22Rv1 (cell line): ENCODE results near the gene FBLIM1.
"Not testable (repeated sequence)": the region's sequence is repeated elsewhere in the genome, so short reads cannot be mapped to it uniquely, and the experiment has no call there.

ENCODE experiments used
- H3K27ac ChIP-seq: fragments of 450-650 bp; 2 replicates; pipeline ENCODE4 v1.5.1; 2017
- CTCF ChIP-seq: fragments of 450-650 bp; IDR thresholded peaks from 2 replicates; pipeline ENCODE4 v1.5.1; 2017; ENCODE audit warnings: mild to moderate bottlenecking
- ZFX ChIP-seq: fragments of 450-650 bp; IDR thresholded peaks from 2 replicates; pipeline ENCODE4 v1.6.1; 2017; ENCODE audit warnings: antibody characterized with exemption, borderline replicate concordance

Gene FBLIM1

DNA sequence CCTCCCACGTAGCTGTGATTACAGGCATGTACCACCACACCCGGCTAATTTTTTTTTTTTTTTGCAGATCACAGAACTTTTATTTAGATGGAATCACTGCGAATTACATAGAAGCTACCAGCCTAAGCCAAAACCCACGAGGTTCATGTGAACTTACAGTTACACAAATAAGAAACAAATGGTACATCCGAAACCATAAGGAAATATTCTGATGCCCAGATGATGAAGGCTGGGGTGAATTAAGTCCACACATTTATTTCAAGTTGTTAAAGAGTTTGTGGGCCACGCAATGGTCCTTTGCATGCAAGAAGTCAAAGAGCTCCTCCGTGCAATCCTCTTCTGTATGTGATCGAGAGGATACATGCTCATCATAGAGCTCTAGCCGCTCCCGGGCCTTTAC lies 48.5 kb downstream of the FBLIM1 start:
- H3K27ac ChIP-seq = no peak overlapping the region
- no peak for TF ChIP-seq ZFX
- no peak for TF ChIP-seq CTCF

GRCh38 chr1:15807549-15807948 lies 49.0 kb downstream of the FBLIM1 start, which contains the start of gene UQCRHL:
UQCRHL (minus strand) TSS chr1:15807649; CDS start chr1:15807649, 0 bp downstream.
- not testable (repeated sequence) for H3K27ac ChIP-seq

GRCh38 chr1:15808955-15809354 lies 50.4 kb downstream of the FBLIM1 start:
- H3K27ac ChIP-seq = no peak overlapping the region
- TF ChIP-seq ZFX (no peak), CTCF (no peak)

GRCh38 chr1:15810073-15810472 lies 51.5 kb downstream of the FBLIM1 start:
- TF ChIP-seq CTCF (no peak), ZFX (no peak)
- no peak overlapping the region for H3K27ac ChIP-seq

DNA sequence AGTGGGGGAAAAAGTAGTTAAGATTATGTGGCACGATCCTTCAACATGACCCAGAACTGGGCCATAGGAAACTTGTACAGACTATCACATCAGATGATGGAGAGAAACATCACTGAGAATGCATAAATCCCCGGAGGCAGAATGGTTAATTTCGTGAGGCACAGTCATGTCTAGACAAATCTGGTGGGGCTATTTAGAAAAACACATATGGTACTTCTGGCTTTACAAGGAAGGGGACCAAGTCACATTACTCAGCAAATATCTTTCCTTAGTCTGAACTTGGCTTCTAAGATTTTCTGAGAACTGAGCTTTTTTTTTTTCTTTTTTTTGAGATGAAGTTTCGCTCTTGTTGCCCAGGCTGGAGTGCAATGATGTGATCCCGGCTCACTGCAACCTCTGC lies 58.1 kb downstream of the FBLIM1 start:
- H3K27ac ChIP-seq = no peak overlapping the region

GRCh38 chr1:15820478-15820877 lies 61.9 kb downstream of the FBLIM1 start:
- no peak overlapping the region for H3K27ac ChIP-seq
- no peak for TF ChIP-seq ZFX
- no peak for TF ChIP-seq CTCF

More for the DNA sequence above, 58.1 kb downstream of the FBLIM1 start:
- TF ChIP-seq ZFX (no peak), CTCF (no peak)

- TF ChIP-seq ZFX (no peak), CTCF (no peak)
- H3K27ac ChIP-seq = no peak overlapping the region
Measured at GRCh38 chr1:15825800-15826199, 67.2 kb downstream of the FBLIM1 start.

DNA sequence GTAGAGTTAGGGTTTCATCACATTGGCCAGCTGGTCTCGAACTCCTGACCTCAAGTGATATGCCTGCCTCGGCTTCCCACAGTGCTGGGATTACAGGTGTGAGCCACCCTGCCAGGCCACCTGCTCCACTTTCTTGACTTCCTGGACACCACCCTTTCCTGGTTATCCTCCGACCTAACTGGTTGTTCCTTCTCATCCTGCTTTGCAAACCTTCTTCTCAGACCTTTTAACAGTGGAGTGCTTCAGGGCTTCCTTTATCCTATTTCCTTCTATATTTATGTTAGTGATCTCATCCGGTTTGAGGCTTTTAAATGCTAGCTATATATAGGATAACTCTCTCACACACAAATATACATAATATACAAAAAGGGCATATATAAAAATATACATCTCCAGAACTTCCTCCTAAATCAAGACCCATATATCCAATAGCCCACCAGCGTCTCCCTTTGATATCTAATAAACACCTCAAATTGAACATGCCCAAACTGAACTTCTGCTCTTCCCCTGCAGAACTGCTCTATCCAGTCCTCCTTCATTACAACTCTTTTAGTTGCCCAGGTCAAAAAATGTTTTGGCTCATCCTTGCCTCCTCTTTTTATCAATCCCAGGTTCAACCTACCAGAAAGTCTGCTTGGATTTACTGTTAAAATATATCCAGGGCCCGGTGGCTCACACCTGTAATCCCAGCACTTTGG lies 68.4 kb downstream of the FBLIM1 start:
- TF ChIP-seq CTCF (no peak), ZFX (no peak)
- H3K27ac ChIP-seq = no peak overlapping the region

DNA sequence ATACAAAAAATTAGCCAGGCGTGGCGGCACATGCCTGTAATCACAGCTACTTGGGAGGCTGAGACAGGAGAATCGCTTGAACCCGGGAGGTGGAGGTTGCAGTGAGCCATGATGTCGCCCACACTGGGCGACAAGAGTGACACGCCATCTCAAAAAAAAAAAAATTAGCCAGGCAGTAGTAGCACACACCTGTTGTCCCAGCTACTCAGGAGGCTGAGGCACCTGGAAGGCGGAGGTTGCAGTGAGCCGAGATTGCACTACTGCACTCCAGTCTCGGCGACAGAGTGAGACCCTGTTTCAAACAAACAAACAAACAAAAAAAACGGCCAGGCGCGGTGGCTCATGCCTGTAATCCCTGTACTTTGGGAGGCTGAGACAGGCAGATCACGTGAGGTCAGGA lies 69.0 kb downstream of the FBLIM1 start:
- not testable (repeated sequence) for H3K27ac ChIP-seq

DNA sequence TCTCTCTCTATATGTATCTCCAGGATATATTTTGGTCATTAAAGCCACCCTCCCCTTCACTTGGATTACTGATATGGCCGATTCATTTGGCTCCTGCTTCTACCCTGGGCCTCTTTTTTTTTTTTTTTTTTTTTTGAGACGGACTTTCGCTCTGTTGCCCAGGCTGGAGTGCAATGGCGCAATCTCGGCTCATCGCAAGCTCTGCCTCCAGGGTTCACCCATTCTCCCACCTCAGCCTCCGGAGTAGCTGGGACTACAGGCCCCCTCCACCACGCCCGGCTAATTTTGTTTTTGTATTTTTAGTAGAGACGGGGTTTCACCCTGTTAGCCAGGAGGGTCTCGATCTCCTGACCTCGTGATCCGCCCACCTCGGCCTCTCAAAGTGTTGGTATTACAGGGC lies 70.3 kb downstream of the FBLIM1 start:
- not testable (repeated sequence) for H3K27ac ChIP-seq
